ENCODE results near the gene ITGAE. TPM values are rescaled to one million over a fixed set of nuclear protein-coding genes. Genes with fewer than 3 reads are reported as not detected.

The ITGAE gene
- total RNA-seq, 1 donor, result 37.1 TPM

GRCh38 chr17:3780986-3781385, 20.0 kb downstream of the ITGAE start:
- TF ChIP-seq CTCF (IDR thresholded peaks at IDR 0.05; ENCODE audit: insufficient read depth, low read depth, low read length), result no peak
- DNase-seq (ENCODE audit: low read depth), result no peak
- no peak overlapping the region for H3K4me3 ChIP-seq (ENCODE audit: low read depth, low read length)

GRCh38 chr17:3777366-3778120, 23.4 kb downstream of the ITGAE start:
- TF ChIP-seq CTCF (IDR thresholded peaks at IDR 0.05; ENCODE audit: insufficient read depth, low read depth, low read length), result no peak
- no peak for DNase-seq (ENCODE audit: low read depth)
- H3K4me3 ChIP-seq (ENCODE audit: low read depth, low read length), result no peak overlapping the region

- no peak for DNase-seq (ENCODE audit: low read depth)
- no peak overlapping the region for H3K4me3 ChIP-seq (ENCODE audit: low read depth, low read length)
- TF ChIP-seq CTCF (IDR thresholded peaks at IDR 0.05; ENCODE audit: insufficient read depth, low read depth, low read length), result no peak
Observed at GRCh38 chr17:3773966-3774365, 27.0 kb downstream of the ITGAE start.

- no peak for TF ChIP-seq CTCF (IDR thresholded peaks at IDR 0.05; ENCODE audit: insufficient read depth, low read depth, low read length)
- DNase-seq (ENCODE audit: low read depth), result peak; percentile 56
- no peak overlapping the region for H3K4me3 ChIP-seq (ENCODE audit: low read depth, low read length)
Observed at GRCh38 chr17:3773511-3773910, 27.5 kb downstream of the ITGAE start.

GRCh38 chr17:3772764-3773163, 28.2 kb downstream of the ITGAE start:
- peak; percentile 3 for TF ChIP-seq CTCF (IDR thresholded peaks at IDR 0.05; ENCODE audit: insufficient read depth, low read depth, low read length)
- no peak overlapping the region for H3K4me3 ChIP-seq (ENCODE audit: low read depth, low read length)
- DNase-seq (ENCODE audit: low read depth), result no peak

GRCh38 chr17:3771140-3771539, 29.8 kb downstream of the ITGAE start:
- no peak overlapping the region for H3K4me3 ChIP-seq (ENCODE audit: low read depth, low read length)
- no peak for TF ChIP-seq CTCF (IDR thresholded peaks at IDR 0.05; ENCODE audit: insufficient read depth, low read depth, low read length)
- DNase-seq (ENCODE audit: low read depth), result no peak

GRCh38 chr17:3770466-3770865, 30.5 kb downstream of the ITGAE start:
- DNase-seq (ENCODE audit: low read depth), result no peak
- no peak for TF ChIP-seq CTCF (IDR thresholded peaks at IDR 0.05; ENCODE audit: insufficient read depth, low read depth, low read length)
- no peak overlapping the region for H3K4me3 ChIP-seq (ENCODE audit: low read depth, low read length)
